ENCODE measurements around the gene ARID3C.

DNA sequence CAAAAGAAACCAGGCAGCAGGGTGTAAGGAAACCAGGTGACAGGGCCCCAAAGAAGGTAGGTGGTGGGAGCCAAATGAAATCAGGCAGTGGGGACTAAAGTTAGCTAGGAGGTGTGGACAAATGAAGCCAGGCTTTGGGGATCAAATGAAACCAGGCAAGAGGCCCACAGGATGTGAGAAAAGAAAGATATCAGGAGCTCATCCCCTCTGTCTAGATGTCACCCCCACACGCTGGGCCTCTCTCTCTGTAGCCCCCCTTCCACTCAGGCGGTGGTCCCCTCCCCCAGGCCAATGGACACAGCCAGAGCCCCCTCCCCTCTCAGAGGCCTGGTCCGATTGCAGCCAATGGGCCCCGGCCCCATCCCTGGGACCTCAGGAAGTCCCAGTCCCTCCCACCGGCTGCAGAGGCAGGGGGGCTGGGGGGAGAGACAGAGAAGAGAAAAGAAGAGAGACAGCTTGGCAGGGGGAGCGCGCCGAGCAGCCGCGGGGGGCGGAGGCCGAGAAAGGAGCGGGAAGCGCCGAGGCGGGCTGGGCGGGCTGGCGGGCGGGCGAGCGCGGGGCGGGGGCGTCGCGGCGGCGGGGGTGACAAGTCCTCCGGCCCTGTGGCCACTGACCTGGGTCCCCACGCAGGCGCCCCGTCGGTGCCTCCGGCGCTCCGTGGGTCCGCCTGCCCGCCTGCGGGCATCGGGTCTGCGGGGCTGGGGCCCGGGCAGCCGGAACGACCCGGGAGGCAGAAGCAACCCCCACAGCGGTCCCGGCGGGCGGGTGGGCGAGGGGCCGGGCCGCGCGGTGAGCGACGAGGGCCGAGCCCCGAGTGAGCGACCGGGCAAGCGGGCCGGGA, 51.2 kb downstream of the ARID3C start:
- TF ChIP-seq, protein P1, sequence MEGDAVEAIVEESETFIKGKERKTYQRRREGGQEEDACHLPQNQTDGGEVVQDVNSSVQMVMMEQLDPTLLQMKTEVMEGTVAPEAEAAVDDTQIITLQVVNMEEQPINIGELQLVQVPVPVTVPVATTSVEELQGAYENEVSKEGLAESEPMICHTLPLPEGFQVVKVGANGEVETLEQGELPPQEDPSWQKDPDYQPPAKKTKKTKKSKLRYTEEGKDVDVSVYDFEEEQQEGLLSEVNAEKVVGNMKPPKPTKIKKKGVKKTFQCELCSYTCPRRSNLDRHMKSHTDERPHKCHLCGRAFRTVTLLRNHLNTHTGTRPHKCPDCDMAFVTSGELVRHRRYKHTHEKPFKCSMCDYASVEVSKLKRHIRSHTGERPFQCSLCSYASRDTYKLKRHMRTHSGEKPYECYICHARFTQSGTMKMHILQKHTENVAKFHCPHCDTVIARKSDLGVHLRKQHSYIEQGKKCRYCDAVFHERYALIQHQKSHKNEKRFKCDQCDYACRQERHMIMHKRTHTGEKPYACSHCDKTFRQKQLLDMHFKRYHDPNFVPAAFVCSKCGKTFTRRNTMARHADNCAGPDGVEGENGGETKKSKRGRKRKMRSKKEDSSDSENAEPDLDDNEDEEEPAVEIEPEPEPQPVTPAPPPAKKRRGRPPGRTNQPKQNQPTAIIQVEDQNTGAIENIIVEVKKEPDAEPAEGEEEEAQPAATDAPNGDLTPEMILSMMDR (IDR thresholded peaks at IDR 0.05; ENCODE audit: poor library complexity), result no peak
- no peak for TF ChIP-seq EZH2 (IDR thresholded peaks at IDR 0.05; ENCODE audit: borderline replicate concordance)
